Fibroblast of skin of left biceps (primary cell): Measurements from ENCODE around the gene ZNF322.
A peak's percentile ranks its signal among the peaks of the same experiment; 100 is the strongest.
"Not testable (repeated sequence)": the region's sequence is repeated elsewhere in the genome, so short reads cannot be mapped to it uniquely, and the experiment has no call there.

ENCODE experiments used
- DNase-seq, 2 experiments: peaks; one replicate each; pipeline ENCODE4 v3.0.0-alpha.2; 2013; ENCODE audit warnings: low read depth in 2 of 2

The ZNF322 gene, protein sequence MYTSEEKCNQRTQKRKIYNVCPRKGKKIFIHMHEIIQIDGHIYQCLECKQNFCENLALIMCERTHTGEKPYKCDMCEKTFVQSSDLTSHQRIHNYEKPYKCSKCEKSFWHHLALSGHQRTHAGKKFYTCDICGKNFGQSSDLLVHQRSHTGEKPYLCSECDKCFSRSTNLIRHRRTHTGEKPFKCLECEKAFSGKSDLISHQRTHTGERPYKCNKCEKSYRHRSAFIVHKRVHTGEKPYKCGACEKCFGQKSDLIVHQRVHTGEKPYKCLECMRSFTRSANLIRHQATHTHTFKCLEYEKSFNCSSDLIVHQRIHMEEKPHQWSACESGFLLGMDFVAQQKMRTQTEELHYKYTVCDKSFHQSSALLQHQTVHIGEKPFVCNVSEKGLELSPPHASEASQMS

DNA sequence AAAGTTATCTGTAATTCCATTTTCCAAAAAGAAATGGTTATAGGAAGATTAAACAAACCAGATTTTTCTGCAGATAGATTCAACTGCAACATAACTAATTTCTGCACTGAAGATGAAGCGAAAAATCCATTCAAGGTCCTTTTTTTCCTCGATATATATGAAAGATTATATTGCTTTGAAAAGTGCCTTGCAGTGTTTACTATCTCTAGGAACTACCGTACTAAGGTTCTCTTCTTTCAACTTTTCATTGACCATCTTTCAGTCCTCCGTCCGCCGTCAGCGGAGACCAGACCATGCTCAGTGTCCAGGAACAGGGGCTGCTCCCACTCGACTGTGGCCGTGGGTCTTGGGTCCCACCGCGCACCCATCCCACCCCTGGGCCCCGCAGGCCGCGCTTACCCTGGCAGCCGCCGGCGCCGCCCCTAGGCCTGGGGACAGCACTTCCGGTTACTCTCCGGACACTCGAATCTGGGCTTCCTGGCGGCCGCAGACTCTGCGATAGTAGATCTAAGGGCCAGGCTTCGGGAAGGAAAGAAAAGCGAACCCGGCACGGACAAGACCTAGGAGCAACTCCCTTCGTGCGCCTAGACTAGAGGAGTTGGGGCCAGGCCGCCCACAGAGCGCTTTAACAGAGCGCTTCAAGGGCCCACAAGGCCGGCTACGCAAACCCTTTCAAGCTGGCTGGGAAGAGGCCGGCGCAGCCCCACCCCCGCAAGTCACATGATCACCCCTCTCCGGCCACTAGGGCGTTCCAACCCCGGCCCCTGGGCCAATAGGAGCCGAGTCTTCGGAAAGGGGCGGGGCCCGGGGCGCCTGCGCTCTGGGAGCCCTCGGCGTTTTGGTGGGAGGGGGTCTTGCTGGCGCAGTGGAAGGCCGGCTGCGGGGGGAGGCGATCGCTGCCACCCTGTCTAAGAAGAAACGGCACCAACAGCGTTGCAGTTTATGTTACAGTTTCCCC lies at the start of gene ZNF322:
TSS of gene ZNF322 (minus strand) at position 705 of the 958 bp plus-strand sequence. CDS start 21,193 bp downstream, outside the sequence.
- peak; percentile 80 to 81 for DNase-seq

DNA sequence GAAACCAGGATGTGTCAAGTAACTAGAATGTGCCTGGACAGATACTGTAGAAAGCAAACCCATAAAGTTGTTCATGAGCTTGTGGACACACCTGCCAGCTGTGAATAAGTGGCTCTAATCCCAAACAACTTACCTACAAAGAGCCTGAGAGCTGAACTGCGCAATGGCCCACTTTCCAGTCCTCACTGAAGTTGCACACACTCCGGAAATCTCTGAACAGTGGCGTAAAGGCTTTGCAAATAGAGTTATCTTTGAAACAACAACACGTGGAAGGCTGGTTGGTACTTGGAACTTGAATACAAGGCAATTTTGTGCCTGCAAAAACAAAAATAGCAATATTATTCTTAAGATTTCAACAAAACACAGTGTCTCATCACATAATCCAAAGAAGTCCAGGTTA lies 46.2 kb upstream of the ZNF322 start:
- not testable (repeated sequence) for DNase-seq

DNA sequence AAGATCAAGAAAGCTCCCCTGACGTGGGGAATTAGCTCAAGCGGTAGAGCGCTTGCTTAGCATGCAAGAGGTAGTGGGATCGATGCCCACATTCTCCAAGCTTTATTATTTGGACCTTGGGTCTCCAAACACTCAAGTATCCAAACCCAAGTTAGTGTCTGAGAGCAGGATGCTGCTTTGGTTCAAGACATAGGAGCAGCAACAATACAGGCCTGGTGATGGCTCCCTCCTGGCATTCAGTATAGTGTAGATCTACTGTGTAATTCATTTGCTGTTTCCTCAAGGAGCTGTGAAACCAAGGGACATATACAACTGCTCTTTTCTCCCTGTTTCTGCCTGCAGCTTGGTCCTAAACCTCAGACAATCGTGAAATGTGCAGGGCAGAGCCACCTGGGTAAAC lies 45.8 kb upstream of the ZNF322 start:
- not testable (repeated sequence) for DNase-seq

DNA sequence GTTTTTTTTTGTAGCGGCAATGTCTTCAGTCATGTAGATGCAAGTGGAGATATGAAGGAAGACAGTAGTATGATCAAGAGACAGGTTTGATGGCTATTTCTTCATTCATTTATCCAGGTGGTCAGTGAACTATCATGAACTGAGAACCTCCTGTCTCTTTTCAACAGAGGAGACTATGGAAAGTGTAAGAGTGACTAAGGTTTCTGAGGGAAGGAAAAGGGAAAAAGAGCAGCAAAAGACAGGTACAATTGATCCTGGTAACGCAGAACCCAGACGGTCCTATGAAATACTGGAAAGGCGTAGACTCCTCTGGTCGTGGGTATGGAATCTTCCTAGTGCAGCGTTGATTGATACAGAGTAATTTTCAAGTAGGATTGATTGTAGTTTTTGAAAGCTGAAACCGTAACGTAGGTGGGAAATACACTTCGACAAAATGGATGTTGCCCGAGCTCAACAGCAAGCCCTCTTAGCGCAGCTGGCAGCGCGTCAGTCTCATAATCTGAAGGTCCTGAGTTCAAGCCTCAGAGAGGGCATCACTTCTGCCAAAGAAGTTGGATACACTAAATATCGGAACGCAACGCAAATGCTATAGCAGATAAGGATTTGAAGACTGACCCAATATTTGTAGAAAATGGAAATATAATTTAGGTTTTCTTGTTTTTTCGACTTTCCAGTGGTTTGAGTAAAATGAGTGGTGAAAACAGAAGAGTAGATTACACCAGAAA lies 41.6 kb upstream of the ZNF322 start:
- DNase-seq, result not testable (repeated sequence)

DNA sequence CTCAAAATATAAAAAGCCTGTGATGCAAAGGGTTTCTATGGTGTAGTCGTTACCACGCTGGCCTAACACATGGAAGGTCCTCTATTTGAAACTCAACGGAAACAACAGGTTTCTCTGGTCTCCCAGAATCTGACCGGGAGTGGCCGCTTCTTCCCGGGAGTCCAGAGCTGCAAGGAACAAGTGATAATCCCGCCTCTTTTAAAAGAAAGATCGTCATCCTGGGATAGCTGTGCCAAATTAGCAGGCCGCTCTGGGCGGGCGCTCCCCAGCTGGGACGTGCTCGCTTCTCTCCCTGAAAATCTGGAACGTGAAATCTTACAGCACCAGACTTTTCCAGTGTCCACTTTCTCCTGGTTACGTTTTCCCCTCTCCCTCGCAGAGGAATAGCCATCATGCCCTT lies 38.0 kb upstream of the ZNF322 start:
- not testable (repeated sequence) for DNase-seq

DNA sequence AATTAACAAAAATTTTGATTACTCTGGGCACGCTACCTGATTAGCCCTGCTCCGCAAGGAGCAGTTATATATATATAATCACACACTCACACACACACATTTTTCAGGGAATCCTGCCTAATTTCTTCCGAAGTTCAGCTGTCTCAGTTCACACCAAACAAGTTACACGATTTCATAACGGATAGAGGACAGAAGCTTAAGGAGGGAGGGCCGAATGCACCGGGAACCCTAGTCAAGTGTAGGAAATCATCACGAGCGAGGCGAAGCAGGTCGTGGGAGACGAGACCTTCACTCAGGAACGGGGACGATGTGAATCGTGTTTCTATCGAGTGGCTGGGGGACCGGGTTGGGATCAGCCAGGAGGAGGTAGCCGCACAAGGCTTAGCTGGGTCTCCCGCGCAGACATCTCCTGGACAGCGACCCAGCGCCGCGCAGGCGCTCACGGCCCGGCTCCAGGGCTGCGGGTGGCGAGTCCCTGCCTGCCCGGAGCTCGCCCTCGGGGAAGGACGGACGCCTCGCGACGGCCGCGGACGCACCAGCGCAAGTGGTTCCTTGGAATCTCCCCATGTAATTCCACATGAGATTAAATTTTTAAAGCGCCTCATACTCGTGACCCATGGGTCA lies 29.9 kb upstream of the ZNF322 start:
- DNase-seq, result not testable (repeated sequence)

DNA sequence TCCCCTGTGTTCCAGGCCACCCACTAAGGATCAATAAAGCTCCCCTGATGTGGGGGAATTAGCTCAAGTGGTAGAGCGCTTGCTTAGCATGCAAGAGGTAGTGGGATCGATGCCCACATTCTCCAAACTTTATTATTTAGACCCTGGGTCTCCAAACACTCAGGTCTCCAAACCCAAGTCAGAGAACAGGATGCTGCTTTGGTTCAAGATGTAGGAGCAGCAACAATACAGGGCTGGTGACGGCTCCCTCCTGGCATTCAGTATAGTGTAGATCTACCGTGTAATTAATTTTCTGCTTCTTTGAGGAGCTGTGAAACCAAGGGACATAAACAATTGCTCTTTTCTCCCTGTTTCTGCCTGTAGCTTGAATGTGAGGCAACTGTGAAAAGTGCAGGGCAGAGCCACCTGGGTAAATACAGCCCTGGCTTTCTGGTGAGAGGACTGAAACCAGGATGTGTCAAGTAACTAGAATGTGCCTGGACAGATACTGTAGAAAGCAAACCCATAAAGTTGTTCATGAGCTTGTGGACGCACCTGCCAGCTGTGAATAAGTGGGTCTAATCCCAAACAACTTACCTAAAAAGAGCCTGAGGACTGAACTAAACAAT lies 23.0 kb upstream of the ZNF322 start:
- DNase-seq, result not testable (repeated sequence)

DNA sequence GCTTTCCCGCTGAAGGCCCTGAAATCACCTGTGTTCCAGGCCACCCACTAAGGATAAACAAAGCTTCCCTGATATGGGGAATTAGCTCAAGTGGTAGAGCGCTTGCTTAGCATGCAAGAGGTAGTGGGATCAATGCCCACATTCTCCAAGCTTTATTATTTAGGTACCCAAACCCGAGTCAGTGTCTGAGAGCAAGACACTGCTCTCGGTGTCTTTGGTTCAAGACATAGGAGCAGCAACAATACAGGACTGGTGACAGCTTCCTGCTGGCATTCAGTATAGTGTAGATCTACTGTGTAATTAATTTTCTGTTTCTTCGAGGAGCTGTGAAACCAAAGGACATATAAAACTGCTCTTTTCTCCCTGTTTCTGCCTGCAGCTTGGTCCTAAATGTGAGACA lies 13.7 kb upstream of the ZNF322 start:
- not testable (repeated sequence) for DNase-seq

DNA sequence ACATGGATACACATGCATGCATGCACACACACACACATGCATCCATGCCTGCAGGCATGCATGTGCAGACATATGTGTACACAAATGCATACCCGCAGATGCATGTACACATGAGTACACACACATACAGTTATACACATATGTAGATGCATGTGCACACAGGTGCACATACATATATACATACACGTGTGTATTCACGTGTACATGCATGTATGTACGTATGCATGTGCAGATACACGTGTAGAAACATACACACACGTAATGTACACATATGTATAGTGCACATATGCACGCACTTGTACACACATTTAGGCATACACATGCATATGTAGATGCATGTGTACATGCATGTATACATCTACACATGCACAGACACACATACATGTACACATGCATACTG lies 11.0 kb upstream of the ZNF322 start:
- not testable (repeated sequence) for DNase-seq

DNA sequence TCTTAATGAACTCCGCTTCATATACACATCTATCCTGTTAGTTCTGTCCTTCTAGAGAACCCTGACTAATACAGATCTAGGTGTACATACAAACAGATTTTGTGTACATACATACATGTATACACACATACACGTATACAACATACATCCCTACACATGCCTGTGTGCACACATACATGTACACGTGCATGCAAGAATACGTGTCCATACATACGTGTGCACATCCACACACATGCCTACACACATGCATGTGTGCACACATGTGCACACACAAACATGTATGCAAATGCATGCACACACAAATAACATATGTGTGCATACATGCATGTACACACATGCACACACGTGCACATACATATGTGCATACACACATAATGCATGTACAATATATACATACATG lies 10.5 kb upstream of the ZNF322 start:
- DNase-seq, result not testable (repeated sequence)

DNA sequence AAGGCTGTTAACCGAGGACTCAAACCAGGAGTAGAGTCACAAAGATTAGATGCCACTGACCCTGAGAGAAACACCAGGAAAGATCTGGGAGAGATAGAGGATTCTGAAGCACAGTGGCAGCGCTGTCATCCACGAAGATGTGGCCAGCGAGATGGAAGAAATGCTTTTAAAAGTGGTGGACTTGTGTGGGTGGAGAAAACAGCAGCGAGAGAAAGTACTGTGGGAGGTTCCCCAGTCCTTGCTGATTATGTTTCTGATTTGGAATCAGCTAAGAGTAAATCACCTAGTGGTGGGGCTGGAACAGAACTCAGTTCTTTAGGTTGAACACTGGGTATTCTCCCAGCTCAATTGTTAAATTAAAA lies 435 bp upstream of the ZNF322 start:
- DNase-seq, result no peak

DNA sequence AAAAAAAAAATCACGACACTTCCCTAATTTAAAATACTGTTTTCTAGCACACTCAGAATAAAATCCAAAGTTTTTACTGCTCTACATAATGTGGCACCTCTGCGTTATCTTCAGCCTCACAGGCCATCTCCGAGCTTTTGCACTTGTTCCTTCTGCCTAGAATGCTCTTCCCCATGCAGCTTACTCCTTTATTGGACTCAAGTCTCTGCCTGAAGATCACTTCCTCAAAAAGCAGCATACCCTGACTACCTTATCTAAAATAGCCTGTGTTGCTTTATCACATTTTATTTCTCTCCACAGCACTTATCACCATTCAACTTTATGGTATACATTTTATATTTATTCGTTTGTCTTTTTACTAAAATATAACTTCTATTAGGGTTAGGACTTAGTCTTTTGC lies 2.3 kb downstream of the ZNF322 start:
- DNase-seq, result no peak

DNA sequence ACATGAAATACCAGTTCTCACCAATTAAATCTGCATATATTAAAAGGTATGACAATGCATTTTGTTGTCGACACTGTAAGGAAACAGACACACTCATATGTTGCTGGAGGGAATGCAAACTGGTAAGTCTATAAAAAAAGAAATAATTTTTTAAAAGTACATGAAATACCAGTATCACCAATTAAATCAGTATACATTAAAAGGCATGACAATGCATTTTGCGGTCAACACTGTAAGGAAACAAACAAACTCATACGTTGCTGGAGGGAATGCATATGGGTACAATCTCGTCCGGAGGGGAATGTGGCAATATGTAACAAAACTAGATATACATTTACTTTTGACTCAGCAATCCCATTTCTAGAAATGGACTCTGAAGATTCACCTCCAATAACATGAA lies 6.5 kb downstream of the ZNF322 start:
- DNase-seq, result no peak

DNA sequence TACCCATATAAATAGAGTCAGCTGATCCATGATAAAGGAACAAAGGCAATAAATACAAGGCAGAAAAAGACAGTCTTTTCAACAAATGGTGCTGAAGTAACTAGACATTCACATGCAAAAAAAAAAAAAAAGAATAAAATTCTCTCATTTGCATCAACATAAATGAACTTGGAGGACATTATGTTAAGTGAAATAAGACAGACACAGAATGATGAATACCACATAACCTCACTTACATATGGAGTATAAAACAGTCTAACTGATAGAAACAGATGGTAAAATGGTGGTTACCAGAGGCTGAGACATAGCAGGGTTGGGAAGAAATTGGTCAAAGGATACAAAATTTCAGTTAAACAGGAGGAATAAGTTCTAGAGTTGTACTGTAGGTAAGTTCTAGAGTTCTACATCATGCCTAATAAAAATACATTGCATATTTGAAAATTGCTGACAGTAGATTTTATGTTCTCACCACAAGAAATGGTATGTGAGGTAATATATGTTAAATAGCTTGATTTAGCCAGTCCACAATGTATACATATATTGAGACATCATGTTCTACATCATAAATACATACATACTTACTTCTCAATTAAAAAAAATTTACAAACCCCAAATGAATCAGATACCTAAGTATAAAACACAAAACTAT lies 8.3 kb downstream of the ZNF322 start:
- no peak for DNase-seq

DNA sequence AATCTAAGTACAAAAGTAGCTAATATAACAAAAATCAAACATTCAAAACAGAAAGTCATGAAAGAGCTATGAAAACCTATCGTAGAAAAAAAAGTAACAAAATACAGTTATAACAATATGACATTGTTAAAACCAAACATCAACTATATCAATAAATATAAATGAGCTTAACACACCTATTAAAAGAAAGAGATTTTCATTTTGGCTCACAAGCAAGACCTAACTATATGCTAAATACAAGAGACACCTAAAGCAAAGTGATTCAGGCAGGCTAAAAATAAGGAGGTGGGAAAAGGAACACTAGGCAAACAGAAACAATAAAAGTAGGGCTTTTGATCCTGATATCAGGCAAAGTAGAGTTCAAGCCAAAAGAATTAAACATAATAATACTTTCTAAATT lies 13.5 kb downstream of the ZNF322 start:
- DNase-seq, result no peak

DNA sequence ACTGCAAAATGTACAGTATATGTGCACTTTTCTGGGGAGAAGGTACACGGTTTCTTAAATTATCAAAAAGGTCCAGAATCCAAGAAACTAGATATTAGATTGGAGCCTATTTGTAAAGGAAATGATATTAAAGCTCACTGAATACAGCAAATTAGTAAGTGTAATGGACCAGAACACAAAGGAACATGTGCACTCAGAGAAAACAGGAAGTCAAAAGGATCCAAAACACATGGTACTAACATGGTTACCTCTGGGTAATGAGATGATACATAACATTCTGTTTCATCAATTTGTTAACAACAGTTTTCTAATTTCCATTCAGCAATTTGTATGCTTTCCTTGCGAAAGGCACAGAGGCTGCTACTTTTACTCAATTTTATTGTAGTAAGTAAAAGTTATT lies 18.7 kb downstream of the ZNF322 start:
- DNase-seq, result no peak

DNA sequence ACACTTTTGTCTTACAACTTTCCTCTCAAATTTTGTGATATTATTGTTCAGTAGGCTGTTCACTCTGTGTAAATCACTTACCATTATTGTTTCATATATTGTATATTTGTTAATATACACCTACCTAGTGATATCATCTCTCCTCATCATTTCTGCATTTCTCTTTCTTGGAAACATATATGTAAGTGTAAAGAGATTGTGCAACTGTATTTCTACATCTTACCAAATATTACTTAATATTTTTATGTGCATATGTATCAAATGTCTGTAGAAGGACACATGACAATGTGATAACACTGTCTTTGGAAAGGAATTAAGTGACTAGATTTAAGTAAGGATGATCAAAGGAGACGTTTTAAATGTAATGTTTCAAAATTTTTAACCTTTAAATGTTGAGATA lies 30.2 kb downstream of the ZNF322 start:
- DNase-seq, result no peak

DNA sequence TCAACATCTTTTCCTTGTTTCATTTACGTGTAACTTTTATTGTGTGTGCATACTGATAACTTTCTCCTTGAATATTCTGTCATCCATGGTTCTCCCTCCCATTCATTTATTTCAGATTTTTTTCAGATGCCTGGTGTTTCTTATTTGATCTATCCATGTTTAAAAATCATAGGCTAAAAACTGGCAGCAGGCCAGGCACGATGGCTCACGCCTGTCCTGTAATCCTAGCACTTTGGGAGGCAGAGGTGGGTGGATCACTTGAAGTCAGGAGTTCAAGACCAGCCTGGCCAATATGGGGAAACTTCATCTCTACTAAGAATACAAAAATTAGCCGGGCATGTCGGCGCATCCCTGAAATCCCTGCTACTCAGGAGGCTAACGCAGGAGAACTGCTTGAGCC lies 31.7 kb downstream of the ZNF322 start:
- no peak for DNase-seq

DNA sequence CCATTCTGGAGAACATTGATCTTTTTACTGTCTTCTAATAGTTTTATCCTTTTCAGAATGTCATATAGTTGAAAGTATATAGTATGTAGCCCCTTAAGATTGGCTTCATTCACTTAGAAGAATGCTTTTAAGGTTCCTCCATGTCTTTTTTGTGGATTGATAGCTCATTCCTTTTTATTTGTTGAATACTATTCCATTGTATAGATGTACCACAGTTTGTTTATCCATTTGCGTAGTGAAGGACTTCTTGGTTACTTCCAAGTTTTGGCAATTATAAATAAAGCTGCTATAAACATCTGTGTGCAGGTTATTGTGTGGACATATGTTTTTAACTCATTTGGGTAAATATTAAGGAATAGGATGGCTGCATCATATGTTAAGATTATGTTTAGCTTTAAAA lies 35.0 kb downstream of the ZNF322 start:
- no peak for DNase-seq

DNA sequence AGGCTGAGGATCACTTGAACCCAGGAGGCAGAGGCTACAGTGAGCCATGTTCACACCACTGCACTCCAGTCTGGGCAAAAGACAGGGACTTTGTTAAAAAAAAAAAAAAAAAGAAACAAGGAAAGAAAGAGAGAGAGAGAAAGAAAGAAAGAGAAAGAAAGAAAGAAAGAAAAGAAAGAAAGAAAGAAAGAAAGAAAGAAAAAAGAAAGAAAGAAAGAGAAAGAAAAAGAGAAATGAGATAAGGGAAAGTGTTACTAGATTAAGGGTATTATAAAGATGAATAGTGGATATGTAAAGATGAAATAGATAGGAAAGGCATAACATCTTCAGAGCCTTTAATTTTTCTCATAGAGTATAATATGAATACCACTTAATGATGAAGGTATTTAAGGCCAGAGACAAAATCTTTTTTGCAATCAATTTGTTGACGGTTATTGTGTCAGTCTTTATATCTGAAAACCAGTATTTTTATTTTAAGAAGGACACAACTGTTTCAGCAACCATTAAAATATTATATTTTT lies 36.1 kb downstream of the ZNF322 start:
- DNase-seq, result no peak
